Glutamatergic neuron (in vitro differentiated cells): Measurements from ENCODE around the gene CAPG. TPM values are rescaled to one million over a fixed set of nuclear protein-coding genes. Genes with fewer than 3 reads are reported as not detected.
"Not testable (repeated sequence)": the region's sequence is repeated elsewhere in the genome, so short reads cannot be mapped to it uniquely, and the experiment has no call there.

Source experiments
- DNase-seq: peaks from one replicate; pipeline ENCODE4 v3.0.0; 2022
- H3K27ac Mint-ChIP-seq: one replicate; pipeline ENCODE4 v1.8.0; 2020; ENCODE audit warnings: mild to moderate bottlenecking, mixed read lengths, inconsistent platforms; ENCODE audit not compliant: unreplicated experiment
- H3K27me3 Mint-ChIP-seq: one replicate; pipeline ENCODE4 v1.8.0; 2020; ENCODE audit warnings: mild to moderate bottlenecking, moderate library complexity, mixed read lengths, inconsistent platforms; ENCODE audit not compliant: unreplicated experiment
- H3K36me3 Mint-ChIP-seq: one replicate; pipeline ENCODE4 v1.8.0; 2020; ENCODE audit warnings: mild to moderate bottlenecking, mixed read lengths, inconsistent platforms; ENCODE audit not compliant: unreplicated experiment
- H3K4me1 Mint-ChIP-seq: one replicate; pipeline ENCODE4 v1.8.0; 2020; ENCODE audit warnings: mild to moderate bottlenecking, low read depth, mixed read lengths, inconsistent platforms; ENCODE audit not compliant: unreplicated experiment
- H3K4me3 Mint-ChIP-seq: one replicate; pipeline ENCODE4 v1.8.0; 2020; ENCODE audit warnings: mild to moderate bottlenecking, mixed read lengths, inconsistent platforms; ENCODE audit not compliant: unreplicated experiment
- H3K9me3 Mint-ChIP-seq: one replicate; pipeline ENCODE4 v1.8.0; 2020; ENCODE audit warnings: mild to moderate bottlenecking, moderate library complexity, mixed read lengths, inconsistent platforms; ENCODE audit not compliant: unreplicated experiment
- total RNA-seq: library from RNA; stranded (reverse); fragmentation: NEBNext Ultra II Directional; extraction: Animal tissue kit (Norgen Biotek cat#: 25700); gene quantifications from one replicate; pipeline ENCODE4 v1.2.1, GENCODE V29; 2021; ENCODE audit not compliant: unreplicated experiment
- TF ChIP-seq, protein P1 (sequence below): fragments of 200-600 bp; sonication (generic); IDR thresholded peaks from one replicate; pipeline ENCODE4 v1.5.0; 2021; ENCODE audit not compliant: partially characterized antibody, unreplicated experiment

CAPG gene
- total RNA-seq, 1 donor from 2014 or later: 15.5 TPM

GRCh38 chr2:85444629-85445172, 34.5 kb upstream of the CAPG start:
- Mint-ChIP-seq H3K4me1 (peaks cover 7% of the 10 kb centered on the region), H3K27me3 (peaks cover 3% of the 10 kb centered on the region), H3K9me3 (peaks cover 3% of the 10 kb centered on the region), H3K27ac (no peak overlapping the region), H3K36me3 (no peaks in the 10 kb centered on the region), H3K4me3 (no peak overlapping the region)
- TF ChIP-seq, protein P1, sequence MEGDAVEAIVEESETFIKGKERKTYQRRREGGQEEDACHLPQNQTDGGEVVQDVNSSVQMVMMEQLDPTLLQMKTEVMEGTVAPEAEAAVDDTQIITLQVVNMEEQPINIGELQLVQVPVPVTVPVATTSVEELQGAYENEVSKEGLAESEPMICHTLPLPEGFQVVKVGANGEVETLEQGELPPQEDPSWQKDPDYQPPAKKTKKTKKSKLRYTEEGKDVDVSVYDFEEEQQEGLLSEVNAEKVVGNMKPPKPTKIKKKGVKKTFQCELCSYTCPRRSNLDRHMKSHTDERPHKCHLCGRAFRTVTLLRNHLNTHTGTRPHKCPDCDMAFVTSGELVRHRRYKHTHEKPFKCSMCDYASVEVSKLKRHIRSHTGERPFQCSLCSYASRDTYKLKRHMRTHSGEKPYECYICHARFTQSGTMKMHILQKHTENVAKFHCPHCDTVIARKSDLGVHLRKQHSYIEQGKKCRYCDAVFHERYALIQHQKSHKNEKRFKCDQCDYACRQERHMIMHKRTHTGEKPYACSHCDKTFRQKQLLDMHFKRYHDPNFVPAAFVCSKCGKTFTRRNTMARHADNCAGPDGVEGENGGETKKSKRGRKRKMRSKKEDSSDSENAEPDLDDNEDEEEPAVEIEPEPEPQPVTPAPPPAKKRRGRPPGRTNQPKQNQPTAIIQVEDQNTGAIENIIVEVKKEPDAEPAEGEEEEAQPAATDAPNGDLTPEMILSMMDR: no peak
- no peak for DNase-seq

DNA sequence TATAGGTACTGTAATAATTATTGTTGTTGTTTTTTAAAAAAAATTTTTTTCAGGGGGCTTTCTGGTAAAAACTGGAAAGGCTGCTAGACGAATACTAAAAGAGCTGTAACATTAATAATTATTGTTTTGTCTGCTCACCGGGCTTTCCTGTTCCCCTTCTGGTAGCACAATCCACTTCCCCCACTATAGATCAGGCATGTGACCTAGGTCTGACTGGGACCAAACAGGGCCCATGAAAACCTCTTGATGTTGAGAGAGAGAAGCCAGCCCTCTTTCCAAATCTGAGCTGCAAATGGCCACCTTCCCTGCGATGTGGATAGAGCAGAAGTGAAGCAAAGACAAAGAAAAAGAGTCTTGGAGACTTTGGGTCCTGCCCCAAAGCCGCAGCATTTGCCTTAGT, 31.7 kb upstream of the CAPG start:
- Mint-ChIP-seq H3K27ac (no peak overlapping the region), H3K9me3 (peaks cover 3% of the 10 kb centered on the region), H3K36me3 (no peaks in the 10 kb centered on the region), H3K4me3 (no peak overlapping the region), H3K4me1 (peaks cover 9% of the 10 kb centered on the region), H3K27me3 (peaks cover 4% of the 10 kb centered on the region)
- TF ChIP-seq, protein P1: no peak
- DNase-seq: no peak

DNA sequence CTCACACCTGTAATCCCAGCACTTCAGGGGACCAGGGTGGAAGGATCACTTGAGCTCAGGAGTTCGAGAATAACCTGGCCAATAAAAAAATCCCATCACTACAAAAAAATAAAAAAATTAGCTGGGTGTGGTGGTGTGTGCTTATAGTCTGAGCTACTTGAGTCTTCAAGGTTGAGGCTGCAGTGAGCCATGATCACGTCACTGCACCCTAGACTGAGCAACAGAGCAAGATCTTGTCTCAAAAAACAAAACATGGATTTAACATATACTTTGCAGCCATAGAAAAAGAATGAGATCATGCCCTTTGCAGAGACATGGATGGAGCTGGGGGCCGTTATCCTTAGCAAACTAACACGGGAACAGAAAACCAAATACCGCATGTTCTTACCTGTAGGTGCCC, 30.6 kb upstream of the CAPG start:
- Mint-ChIP-seq H3K9me3 (peaks cover 3% of the 10 kb centered on the region), H3K4me1 (peaks cover 9% of the 10 kb centered on the region), H3K36me3 (no peaks in the 10 kb centered on the region), H3K4me3 (no peak overlapping the region), H3K27ac (no peak overlapping the region), H3K27me3 (peaks cover 4% of the 10 kb centered on the region)
- TF ChIP-seq, protein P1: no peak
- no peak for DNase-seq

DNA sequence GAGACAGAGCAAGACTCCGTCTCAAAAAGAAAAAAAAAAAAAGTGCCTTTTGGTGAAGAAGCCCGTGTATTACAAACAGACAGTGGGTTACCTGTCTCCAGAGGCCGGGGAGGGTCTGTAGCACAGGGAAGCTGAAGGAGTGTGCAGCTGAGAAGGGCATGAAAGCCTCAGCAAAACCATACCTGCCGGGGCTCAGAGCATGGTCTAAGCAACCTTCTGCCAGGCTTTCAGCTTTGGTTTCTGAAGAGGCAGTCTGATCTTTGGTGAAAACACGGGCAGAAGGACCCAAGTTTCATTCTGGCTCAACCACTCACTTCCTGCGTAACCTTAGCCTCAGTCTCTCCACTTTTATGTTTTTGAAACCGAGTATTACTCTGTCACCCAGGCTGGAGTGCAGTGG, 29.8 kb upstream of the CAPG start:
- Mint-ChIP-seq H3K36me3 (no peaks in the 10 kb centered on the region), H3K27ac (no peak overlapping the region), H3K27me3 (peaks cover 4% of the 10 kb centered on the region), H3K4me3 (no peak overlapping the region), H3K9me3 (peaks cover 3% of the 10 kb centered on the region), H3K4me1 (peaks cover 9% of the 10 kb centered on the region)
- TF ChIP-seq, protein P1: no peak
- no peak for DNase-seq

DNA sequence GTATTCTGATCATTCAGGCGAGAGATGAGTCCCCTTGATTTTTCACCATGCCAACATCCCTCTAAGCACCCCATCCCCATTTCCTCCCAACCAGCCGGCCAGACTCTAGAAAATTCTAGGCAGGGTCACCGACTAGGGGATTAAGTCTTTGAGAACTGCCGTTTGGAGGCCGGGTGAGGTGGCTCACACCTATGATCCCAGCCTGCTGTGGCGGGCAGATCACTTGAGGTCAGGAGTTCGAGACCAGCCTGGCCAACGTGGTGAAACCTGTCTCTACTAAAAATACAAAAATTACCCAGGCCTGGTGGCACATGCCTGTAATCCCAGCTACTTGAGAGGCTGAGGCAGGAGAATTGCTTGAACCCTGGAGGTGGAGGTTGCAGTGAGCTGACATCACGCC, 29.4 kb upstream of the CAPG start:
- H3K36me3 Mint-ChIP-seq, H3K4me1 Mint-ChIP-seq, DNase-seq, H3K9me3 Mint-ChIP-seq, H3K4me3 Mint-ChIP-seq, H3K27ac Mint-ChIP-seq, H3K27me3 Mint-ChIP-seq: not testable (repeated sequence)

DNA sequence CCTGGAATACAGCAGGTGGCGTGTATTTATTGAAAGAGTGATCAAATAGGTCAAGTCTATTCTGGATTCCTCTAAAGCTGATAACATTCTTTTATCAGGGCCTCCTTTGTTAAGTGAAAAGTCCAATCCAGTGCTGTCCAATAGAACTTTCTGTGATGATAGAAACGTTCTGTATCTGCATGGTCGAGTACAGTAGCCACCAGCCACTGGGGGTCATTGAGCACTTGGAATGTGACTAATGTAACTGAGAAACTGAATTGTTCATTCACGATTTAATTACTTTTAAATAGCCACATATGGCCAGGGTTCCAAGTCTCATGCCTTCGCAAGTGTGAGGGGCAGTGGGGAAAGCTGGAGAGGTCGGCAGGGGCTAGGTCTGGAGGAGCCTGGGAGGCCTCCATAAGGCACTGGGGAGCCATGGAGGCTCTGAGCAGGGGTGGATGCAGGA, 28.9 kb upstream of the CAPG start:
- no peaks in the 10 kb centered on the region for H3K36me3 Mint-ChIP-seq
- H3K4me1 Mint-ChIP-seq: peaks cover 11% of the 10 kb centered on the region
- TF ChIP-seq, protein P1: no peak
- H3K9me3 Mint-ChIP-seq: peaks cover 5% of the 10 kb centered on the region
- no peak for DNase-seq
- H3K27ac Mint-ChIP-seq: no peak overlapping the region
- H3K4me3 Mint-ChIP-seq: no peak overlapping the region
- H3K27me3 Mint-ChIP-seq: peaks cover 5% of the 10 kb centered on the region
